H9 (cell line): Measurements from ENCODE around the gene TUBA8. TPM values are rescaled to one million over a fixed set of nuclear protein-coding genes. Genes with fewer than 3 reads are reported as not detected.

Experiments used
- DNase-seq: peaks from one replicate; pipeline ENCODE4 v3.0.0-alpha.2; 2017
- H2AFZ ChIP-seq: one replicate; pipeline ENCODE4 v1.6.1; 2013; ENCODE audit warnings: mild to moderate bottlenecking, low read length, control low read depth, moderate library complexity
- H2AK5ac ChIP-seq: 2 replicates; pipeline ENCODE4 v1.6.1; 2013; ENCODE audit warnings: low read length, control low read depth, mixed read lengths; ENCODE audit not compliant: insufficient read length
- H2BK120ac ChIP-seq: one replicate; pipeline ENCODE4 v1.6.1; 2013; ENCODE audit warnings: low read depth, mild to moderate bottlenecking, low read length, control low read depth, inconsistent platforms; ENCODE audit not compliant: poor library complexity, severe bottlenecking
- H2BK12ac ChIP-seq: 2 replicates; pipeline ENCODE4 v1.6.1; 2013; ENCODE audit warnings: low read length, control low read depth, mixed read lengths, low read depth; ENCODE audit not compliant: insufficient read length
- H2BK15ac ChIP-seq: 2 replicates; pipeline ENCODE4 v1.6.1; 2013; ENCODE audit warnings: low read depth, low read length, control low read depth
- H2BK20ac ChIP-seq: one replicate; pipeline ENCODE4 v1.6.1; 2013; ENCODE audit warnings: low read depth, mild to moderate bottlenecking, low read length, control low read depth, inconsistent platforms; ENCODE audit not compliant: poor library complexity, severe bottlenecking
- H2BK5ac ChIP-seq: 2 replicates; pipeline ENCODE4 v1.6.1; 2013; ENCODE audit warnings: low read length, control low read depth, mixed read lengths; ENCODE audit not compliant: insufficient read length
- H3K14ac ChIP-seq: 2 replicates; pipeline ENCODE4 v1.6.1; 2013; ENCODE audit warnings: low read length, control low read depth; ENCODE audit not compliant: insufficient read depth
- H3K18ac ChIP-seq: 2 replicates; pipeline ENCODE4 v1.6.1; 2013; ENCODE audit warnings: low read depth, mild to moderate bottlenecking, mixed read lengths, low read length, control low read depth; ENCODE audit not compliant: insufficient read length
- H3K23ac ChIP-seq: 2 replicates; pipeline ENCODE4 v1.6.1; 2013; ENCODE audit warnings: low read length, control low read depth, mixed read lengths, low read depth; ENCODE audit not compliant: insufficient read length
- H3K23me2 ChIP-seq: 2 replicates; pipeline ENCODE4 v1.6.1; 2013; ENCODE audit warnings: low read depth, mild to moderate bottlenecking, mixed read lengths, low read length, control low read depth; ENCODE audit not compliant: insufficient read length, poor library complexity, severe bottlenecking
- H3K27ac ChIP-seq: 2 replicates; pipeline ENCODE4 v1.5.1; 2013; ENCODE audit warnings: low read length, control low read depth, mixed read lengths, low read depth; ENCODE audit not compliant: insufficient read length
- H3K27me3 ChIP-seq: 2 replicates; pipeline ENCODE4 v1.6.1; 2013; ENCODE audit warnings: low read length, control low read depth, inconsistent platforms; ENCODE audit not compliant: insufficient read depth
- H3K4ac ChIP-seq: 2 replicates; pipeline ENCODE4 v1.6.1; 2013; ENCODE audit warnings: low read depth, mild to moderate bottlenecking, control low read depth, inconsistent platforms, low read length, moderate library complexity
- H3K4me1 ChIP-seq: 2 replicates; pipeline ENCODE4 v1.6.1; 2013; ENCODE audit warnings: low read length, control low read depth, inconsistent platforms; ENCODE audit not compliant: insufficient read depth
- H3K4me2 ChIP-seq: 2 replicates; pipeline ENCODE4 v1.6.1; 2013; ENCODE audit warnings: low read length, control low read depth, mixed read lengths; ENCODE audit not compliant: insufficient read length, insufficient read depth
- H3K56ac ChIP-seq: 2 replicates; pipeline ENCODE4 v1.6.1; 2013; ENCODE audit warnings: low read depth, mild to moderate bottlenecking, mixed read lengths, low read length, control low read depth; ENCODE audit not compliant: insufficient read length
- H3K79me1 ChIP-seq: 2 replicates; pipeline ENCODE4 v1.6.1; 2013; ENCODE audit warnings: low read depth, mild to moderate bottlenecking, moderate library complexity, low read length, control low read depth, inconsistent platforms; ENCODE audit not compliant: insufficient read depth, poor library complexity, severe bottlenecking
- H3K79me2 ChIP-seq: 2 replicates; pipeline ENCODE4 v1.6.1; 2013; ENCODE audit warnings: low read length, control low read depth, inconsistent platforms; ENCODE audit not compliant: insufficient read depth
- H3K9ac ChIP-seq: 2 replicates; pipeline ENCODE4 v1.6.1; 2013; ENCODE audit warnings: low read length, control low read depth, mixed read lengths; ENCODE audit not compliant: insufficient read length; ENCODE audit errors: extremely low read depth
- H3K9me3 ChIP-seq: one replicate; pipeline ENCODE4 v1.6.1; 2013; ENCODE audit warnings: low read depth, low read length, inconsistent platforms; ENCODE audit not compliant: control insufficient read depth
- H3T11ph ChIP-seq: one replicate; pipeline ENCODE4 v1.6.1; 2013; ENCODE audit warnings: mild to moderate bottlenecking, low read length, control low read depth, inconsistent platforms
- H4K20me1 ChIP-seq: one replicate; pipeline ENCODE4 v1.6.1; 2013; ENCODE audit not compliant: control insufficient read depth, insufficient read length, insufficient read depth
- H4K5ac ChIP-seq: 2 replicates; pipeline ENCODE4 v1.6.1; 2013; ENCODE audit warnings: low read depth, mild to moderate bottlenecking, mixed read lengths, low read length, control low read depth; ENCODE audit not compliant: insufficient read length
- H4K8ac ChIP-seq: replicated peaks from 2 replicates; pipeline ENCODE4 v1.6.1; 2013; ENCODE audit warnings: low read length, control low read depth, mixed read lengths, low read depth; ENCODE audit not compliant: insufficient read length
- H4K91ac ChIP-seq: 2 replicates; pipeline ENCODE4 v1.6.1; 2013; ENCODE audit warnings: low read depth, mild to moderate bottlenecking, moderate library complexity, mixed read lengths, low read length, control low read depth; ENCODE audit not compliant: insufficient read length
- H3K27ac Mint-ChIP-seq, 3 experiments: 2 replicates in 2 of 3; 3 replicates in 1 of 3; pipeline ENCODE4 v1.8.0; 2020 to 2021; ENCODE audit warnings: mixed read lengths in 3 of 3, mild to moderate bottlenecking in 1 of 3, moderate library complexity in 1 of 3
- H3K27me3 Mint-ChIP-seq: 2 replicates; pipeline ENCODE4 v1.8.0; 2021; ENCODE audit warnings: low read depth, mild to moderate bottlenecking, moderate library complexity, mixed read lengths
- H3K36me3 Mint-ChIP-seq, 3 experiments: 2 replicates in 2 of 3; 3 replicates in 1 of 3; pipeline ENCODE4 v1.8.0; 2020 to 2021; ENCODE audit warnings: low read depth in 3 of 3, mixed read lengths in 3 of 3; ENCODE audit not compliant: insufficient read depth in 1 of 3
- H3K4me1 Mint-ChIP-seq, 2 experiments: 2 replicates each; pipeline ENCODE4 v1.8.0; 2020; ENCODE audit warnings: mixed read lengths in 2 of 2
- H3K4me3 Mint-ChIP-seq, 2 experiments: 2 replicates in 1 of 2; 3 replicates in 1 of 2; pipeline ENCODE4 v1.8.0; 2020 to 2021; ENCODE audit warnings: mild to moderate bottlenecking in 2 of 2, mixed read lengths in 2 of 2, moderate library complexity in 1 of 2
- H3K9me3 Mint-ChIP-seq, 2 experiments: 2 replicates in 1 of 2; 3 replicates in 1 of 2; pipeline ENCODE4 v1.8.0; 2020; ENCODE audit warnings: mild to moderate bottlenecking in 2 of 2, mixed read lengths in 2 of 2, moderate library complexity in 1 of 2
- WGBS: extraction: QIAGEN DNeasy Blood & Tissue Kit; methylation state at CpG from one replicate; pipeline ENCODE4 v1.1.7; 2013; ENCODE audit warnings: missing lambda C conversion rate, low lambda C conversion rate, mixed read lengths; ENCODE audit not compliant: insufficient read length; ENCODE audit errors: extremely low coverage; 5-methylcytosine and 5-hydroxymethylcytosine counted together
- total RNA-seq: library from RNA; stranded (reverse); gene quantifications from 2 replicates; pipeline ENCODE4 v1.2.1, GENCODE V29; 2021
- TF ChIP-seq, protein P1 (sequence below): fragments of 200-600 bp; sonication (generic); conservative IDR thresholded peaks from 3 replicates; pipeline ENCODE4 v1.8.0; 2021; ENCODE audit warnings: antibody characterized with exemption, mild to moderate bottlenecking

Gene TUBA8
- total RNA-seq, 1 experiment from 2014 or later: 2.0 TPM

DNA sequence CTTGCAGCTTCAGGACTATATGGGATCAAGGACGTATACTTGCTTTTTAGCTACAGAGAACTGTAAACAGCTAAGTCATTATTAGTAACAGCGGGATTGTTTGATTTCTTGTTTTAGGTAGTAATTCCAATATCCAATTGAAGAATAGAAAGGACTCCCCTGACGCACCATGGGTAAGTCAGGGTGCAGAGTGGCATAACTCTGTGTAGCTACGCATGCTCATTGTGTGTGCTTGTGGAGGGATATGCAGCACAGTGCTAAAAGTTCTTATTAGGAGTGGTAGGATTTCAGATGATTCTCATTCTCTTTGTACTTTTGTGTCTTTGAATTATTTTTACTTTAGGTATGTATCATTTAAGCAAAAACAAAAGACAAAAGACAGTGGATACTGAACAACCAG lies 40.6 kb upstream of the TUBA8 start:
- H3T11ph ChIP-seq: no peak overlapping the region
- Mint-ChIP-seq H3K36me3 (no peaks in the 10 kb centered on the region; a peak in 1 of 7 replicates), H3K4me1 (peaks cover 6% of the 10 kb centered on the region in 2 experiments), H3K27me3 (peaks cover 60% of the 10 kb centered on the region), H3K9me3 (no peaks in the 10 kb centered on the region; a peak in 1 of 5 replicates), H3K27ac (no peak overlapping the region), H3K4me3 (no peak overlapping the region; a peak in 1 of 5 replicates)
- no peak overlapping the region for H2BK20ac ChIP-seq
- no peak overlapping the region for H3K14ac ChIP-seq
- H2BK5ac ChIP-seq: no peak overlapping the region
- no peaks in the 10 kb centered on the region for H3K4me1 ChIP-seq
- H3K23me2 ChIP-seq: no peaks in the 10 kb centered on the region
- H2BK120ac ChIP-seq: no peak overlapping the region
- no peak for DNase-seq
- H3K9ac ChIP-seq: no peak overlapping the region
- H4K91ac ChIP-seq: no peak overlapping the region
- no peaks in the 10 kb centered on the region for H3K9me3 ChIP-seq
- H2BK12ac ChIP-seq: no peak overlapping the region
- H3K23ac ChIP-seq: no peak overlapping the region
- H3K56ac ChIP-seq: no peak overlapping the region
- TF ChIP-seq, protein P1, sequence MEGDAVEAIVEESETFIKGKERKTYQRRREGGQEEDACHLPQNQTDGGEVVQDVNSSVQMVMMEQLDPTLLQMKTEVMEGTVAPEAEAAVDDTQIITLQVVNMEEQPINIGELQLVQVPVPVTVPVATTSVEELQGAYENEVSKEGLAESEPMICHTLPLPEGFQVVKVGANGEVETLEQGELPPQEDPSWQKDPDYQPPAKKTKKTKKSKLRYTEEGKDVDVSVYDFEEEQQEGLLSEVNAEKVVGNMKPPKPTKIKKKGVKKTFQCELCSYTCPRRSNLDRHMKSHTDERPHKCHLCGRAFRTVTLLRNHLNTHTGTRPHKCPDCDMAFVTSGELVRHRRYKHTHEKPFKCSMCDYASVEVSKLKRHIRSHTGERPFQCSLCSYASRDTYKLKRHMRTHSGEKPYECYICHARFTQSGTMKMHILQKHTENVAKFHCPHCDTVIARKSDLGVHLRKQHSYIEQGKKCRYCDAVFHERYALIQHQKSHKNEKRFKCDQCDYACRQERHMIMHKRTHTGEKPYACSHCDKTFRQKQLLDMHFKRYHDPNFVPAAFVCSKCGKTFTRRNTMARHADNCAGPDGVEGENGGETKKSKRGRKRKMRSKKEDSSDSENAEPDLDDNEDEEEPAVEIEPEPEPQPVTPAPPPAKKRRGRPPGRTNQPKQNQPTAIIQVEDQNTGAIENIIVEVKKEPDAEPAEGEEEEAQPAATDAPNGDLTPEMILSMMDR: no peak
- H4K8ac ChIP-seq: no peak overlapping the region
- no peaks in the 10 kb centered on the region for H3K79me2 ChIP-seq
- no peak overlapping the region for H3K4ac ChIP-seq
- H3K27ac ChIP-seq: no peak overlapping the region
- peaks cover 2% of the 10 kb centered on the region for H4K20me1 ChIP-seq
- no peak overlapping the region for H3K4me2 ChIP-seq
- no peak overlapping the region for H2AK5ac ChIP-seq
- no peak overlapping the region for H4K5ac ChIP-seq
- H2AFZ ChIP-seq: no peak overlapping the region
- no peaks in the 10 kb centered on the region for H3K79me1 ChIP-seq
- no peak overlapping the region for H2BK15ac ChIP-seq
- no peaks in the 10 kb centered on the region for H3K27me3 ChIP-seq
- H3K18ac ChIP-seq: no peak overlapping the region
- WGBS: no CpG with 5 or more reads among the region's 4 CpGs
